GM12864 (cell line): Measurements from ENCODE around the gene STRIT1.
"Not testable (repeated sequence)": the region's sequence is repeated elsewhere in the genome, so short reads cannot be mapped to it uniquely, and the experiment has no call there.

Experiments used
- DNase-seq: peaks from one replicate; pipeline ENCODE4 v3.0.0-alpha.2; 2011; ENCODE audit warnings: low read depth
- H3K4me3 ChIP-seq: 2 replicates; pipeline ENCODE4 v1.5.1; 2011; ENCODE audit warnings: mild to moderate bottlenecking, low read depth, low read length, control low read depth
- CTCF ChIP-seq: IDR thresholded peaks from 2 replicates; pipeline ENCODE4 v1.5.1; 2011; ENCODE audit warnings: low read depth, mild to moderate bottlenecking, moderate library complexity, low read length, control low read depth, inconsistent platforms; ENCODE audit errors: missing control alignments

STRIT1 gene

GRCh38 chr3:155271343-155271613 is 22.2 kb downstream of the STRIT1 start:
- no peak overlapping the region for H3K4me3 ChIP-seq
- TF ChIP-seq CTCF, result no peak
- DNase-seq, result no peak

- no peak for DNase-seq
- TF ChIP-seq CTCF, result no peak
- H3K4me3 ChIP-seq, result no peak overlapping the region
Observed at GRCh38 chr3:155270485-155271342, 22.8 kb downstream of the STRIT1 start.

GRCh38 chr3:155270063-155270462 is 23.4 kb downstream of the STRIT1 start:
- H3K4me3 ChIP-seq, result no peak overlapping the region
- no peak for DNase-seq
- no peak for TF ChIP-seq CTCF

- DNase-seq, H3K4me3 ChIP-seq: not testable (repeated sequence)
Observed at GRCh38 chr3:155262855-155263254, 30.6 kb downstream of the STRIT1 start.

GRCh38 chr3:155262295-155262694 is 31.2 kb downstream of the STRIT1 start:
- no peak for DNase-seq
- no peak for TF ChIP-seq CTCF
- H3K4me3 ChIP-seq, result no peak overlapping the region

GRCh38 chr3:155254445-155254844 is 39.0 kb downstream of the STRIT1 start:
- DNase-seq, result no peak
- no peak overlapping the region for H3K4me3 ChIP-seq
- TF ChIP-seq CTCF, result no peak

- H3K4me3 ChIP-seq, result no peak overlapping the region
- TF ChIP-seq CTCF, result no peak
- DNase-seq, result no peak
Observed at GRCh38 chr3:155252535-155252934, 40.9 kb downstream of the STRIT1 start.
